Kidney (tissue), 14 donors: Measurements from ENCODE around the gene MPRIP. TPM values are rescaled to one million over a fixed set of nuclear protein-coding genes. Genes with fewer than 3 reads are reported as not detected.

Experiments used
- DNase-seq, 5 donors: peaks; one replicate each; pipeline ENCODE4 v3.0.0-alpha.2; 2013 to 2020
- FAIRE-seq: peaks from 2 replicates; lab custom pipeline; 2012; peaks lifted over from hg19 to GRCh38; lab: Jason Lieb, UNC
- H3K27ac ChIP-seq, 2 donors: one replicate each; pipeline ENCODE4 v1.7.0; 2013; ENCODE audit warnings: low read depth in 2 of 2, low read length in 2 of 2, inconsistent platforms in 1 of 2
- H3K27me3 ChIP-seq: one replicate; pipeline ENCODE4 v1.7.1; 2013; ENCODE audit warnings: low read length, inconsistent platforms; ENCODE audit not compliant: control insufficient read depth, insufficient read depth
- H3K36me3 ChIP-seq, 3 donors: one replicate each; pipeline versions ENCODE4 v1.7.0 to v1.7.1; 2013; ENCODE audit warnings: low read length in 3 of 3, control low read depth in 1 of 3, inconsistent platforms in 1 of 3; ENCODE audit not compliant: insufficient read depth in 3 of 3, control insufficient read depth in 2 of 3
- H3K4me1 ChIP-seq, 3 donors: one replicate each; pipeline versions ENCODE4 v1.7.0 to v1.7.1; 2013; ENCODE audit warnings: low read length in 3 of 3, inconsistent platforms in 1 of 3, low read depth in 1 of 3; ENCODE audit not compliant: control insufficient read depth in 2 of 3, insufficient read depth in 2 of 3
- H3K4me3 ChIP-seq, 3 donors: one replicate each; pipeline versions ENCODE4 v1.7.0 to v1.8.1; 2013; ENCODE audit warnings: low read length in 3 of 3, control low read depth in 1 of 3, inconsistent platforms in 1 of 3
- H3K9ac ChIP-seq, 3 donors: one replicate each; pipeline versions ENCODE4 v1.7.0 to v1.7.1; 2013; ENCODE audit warnings: low read length in 3 of 3, control low read depth in 1 of 3, inconsistent platforms in 1 of 3
- H3K9me3 ChIP-seq, 3 donors: one replicate each; pipeline versions ENCODE4 v1.7.0 to v1.7.1; 2013; ENCODE audit warnings: low read length in 3 of 3, control low read depth in 1 of 3, inconsistent platforms in 1 of 3; ENCODE audit not compliant: control insufficient read depth in 2 of 3, insufficient read depth in 1 of 3
- CTCF ChIP-seq: IDR thresholded peaks from 3 replicates; pipeline ENCODE4 v1.5.1; 2012; ENCODE audit warnings: mild to moderate bottlenecking, moderate library complexity, borderline replicate concordance; ENCODE audit not compliant: insufficient read depth; ENCODE audit errors: extremely low read depth
- intact Hi-C: fragments of 100-400 bp; cut with DNase I; formaldehyde crosslinking; loops from one replicate; pipeline ENCODE4 v1.11.1; 2022
- polyA plus RNA-seq: library from polyadenylated mRNA; stranded (reverse); fragments of 350-450 nt; fragmentation: Illumina TruSeq; extraction: RNeasy Lipid Tissue Mini Kit (QIAGEN cat#74804); gene quantifications from one replicate; pipeline ENCODE4 v1.2.3, GENCODE V29; 2014; ENCODE audit warnings: low read depth, low replicate concordance; ENCODE audit not compliant: insufficient read depth
- total RNA-seq: library from RNA; stranded (reverse); fragmentation: NEBNext Ultra II Directional; extraction: Animal tissue kit (Norgen Biotek cat#: 25700); gene quantifications from one replicate; pipeline ENCODE4 v1.2.1, GENCODE V29; 2021
- donor health status: control.
- donor health status: control.
- donor health status: control.
- donor health status: control.
- donor health status: control.
- donor health status: DM: yes; HTN: yes; CAD: no.
- donor health status: Normal renal cell carcinoma (clear cell type).

MPRIP gene
- total and polyA plus RNA-seq, 2 donors from 2014 or later: 120 to 250 TPM

DNA sequence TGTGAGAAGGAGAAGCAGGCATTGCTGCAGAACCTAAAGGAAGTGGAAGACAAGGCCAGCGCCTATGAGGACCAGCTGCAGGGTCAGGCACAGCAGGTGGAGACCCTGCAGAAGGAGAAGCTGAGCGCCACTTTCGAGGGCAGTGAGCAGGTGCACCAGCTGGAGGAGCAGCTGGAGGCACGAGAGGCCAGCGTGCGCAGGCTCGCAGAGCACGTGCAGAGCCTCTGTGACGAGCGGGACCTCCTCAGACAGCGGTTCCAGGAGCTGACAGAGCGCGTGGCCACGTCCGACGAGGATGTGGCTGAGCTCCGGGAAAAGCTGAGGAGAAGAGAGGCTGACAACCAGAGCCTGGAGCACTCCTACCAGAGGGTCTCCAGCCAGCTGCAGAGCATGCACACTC, 122.4 kb downstream of the MPRIP start:
- DNase-seq (no peak), FAIRE-seq (no peak)
- peaks cover 2 to 55% (median 46%) of the 10 kb centered on the region in 3 donors for H3K36me3 ChIP-seq
- no peak for TF ChIP-seq CTCF
- no peak overlapping the region for H3K9ac ChIP-seq
- H3K27ac ChIP-seq: no peak overlapping the region
- intact Hi-C loops: no loop called here
- no peaks in the 10 kb centered on the region for H3K9me3 ChIP-seq
- H3K27me3 ChIP-seq: no peaks in the 10 kb centered on the region
- H3K4me3 ChIP-seq: no peak overlapping the region
- no peaks in the 10 kb centered on the region for H3K4me1 ChIP-seq

GRCh38 chr17:17165666-17166308, 123.5 kb downstream of the MPRIP start:
- FAIRE-seq: no peak

DNA sequence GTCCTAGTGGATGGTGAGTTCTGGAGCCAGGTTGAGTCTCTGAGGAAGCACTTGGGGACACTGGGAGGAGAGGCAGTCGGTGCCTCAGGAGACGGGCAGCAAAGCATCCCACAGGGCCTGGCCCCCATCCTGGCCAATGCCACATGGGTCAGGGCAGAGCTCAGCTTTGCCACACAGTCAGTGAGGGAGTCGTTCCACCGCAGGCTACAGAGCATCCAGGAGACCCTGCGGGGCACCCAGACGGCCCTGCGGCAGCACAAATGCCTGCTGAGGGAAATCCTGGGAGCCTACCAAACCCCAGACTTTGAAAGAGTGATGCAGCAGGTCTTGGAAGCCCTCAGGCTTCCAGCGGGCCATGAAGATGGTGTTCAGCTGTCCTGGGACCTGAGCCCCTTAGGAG, 124.2 kb downstream of the MPRIP start:
- DNase-seq: no peak
- Histone ChIP-seq H3K36me3 (peaks cover 2 to 56% (median 37%) of the 10 kb centered on the region in 3 donors), H3K27ac (no peak overlapping the region)

More at GRCh38 chr17:17165666-17166308, 123.5 kb downstream of the MPRIP start:
- Histone ChIP-seq H3K27ac (no peak overlapping the region), H3K4me3 (no peak overlapping the region), H3K27me3 (no peaks in the 10 kb centered on the region), H3K9ac (no peak overlapping the region), H3K9me3 (no peaks in the 10 kb centered on the region), H3K36me3 (peaks cover 2 to 53% (median 41%) of the 10 kb centered on the region in 3 donors), H3K4me1 (no peaks in the 10 kb centered on the region)
- peak in 1 of 5 donors; percentile 52 for DNase-seq
- TF ChIP-seq CTCF: no peak
- intact Hi-C loops: no loop called here

More for the DNA sequence above, 124.2 kb downstream of the MPRIP start:
- TF ChIP-seq CTCF: no peak
- intact Hi-C loops: no loop called here
- H3K4me3 ChIP-seq: no peak overlapping the region
- no peaks in the 10 kb centered on the region for H3K27me3 ChIP-seq
- no peak overlapping the region for H3K9ac ChIP-seq
- no peaks in the 10 kb centered on the region for H3K9me3 ChIP-seq
- no peaks in the 10 kb centered on the region for H3K4me1 ChIP-seq
- no peak for FAIRE-seq
